ENCODE results near the gene C2. TPM values are rescaled to one million over a fixed set of nuclear protein-coding genes. Genes with fewer than 3 reads are reported as not detected.
"Not testable (repeated sequence)": the region's sequence is repeated elsewhere in the genome, so short reads cannot be mapped to it uniquely, and the experiment has no call there.

C2 gene
- total RNA-seq, 4 donors from 2014 or later = 2.7 to 4.9 (median 3.6) TPM

GRCh38 chr6:31908791-31909190, 18.7 kb upstream of the C2 start:
- TF ChIP-seq, protein P1, sequence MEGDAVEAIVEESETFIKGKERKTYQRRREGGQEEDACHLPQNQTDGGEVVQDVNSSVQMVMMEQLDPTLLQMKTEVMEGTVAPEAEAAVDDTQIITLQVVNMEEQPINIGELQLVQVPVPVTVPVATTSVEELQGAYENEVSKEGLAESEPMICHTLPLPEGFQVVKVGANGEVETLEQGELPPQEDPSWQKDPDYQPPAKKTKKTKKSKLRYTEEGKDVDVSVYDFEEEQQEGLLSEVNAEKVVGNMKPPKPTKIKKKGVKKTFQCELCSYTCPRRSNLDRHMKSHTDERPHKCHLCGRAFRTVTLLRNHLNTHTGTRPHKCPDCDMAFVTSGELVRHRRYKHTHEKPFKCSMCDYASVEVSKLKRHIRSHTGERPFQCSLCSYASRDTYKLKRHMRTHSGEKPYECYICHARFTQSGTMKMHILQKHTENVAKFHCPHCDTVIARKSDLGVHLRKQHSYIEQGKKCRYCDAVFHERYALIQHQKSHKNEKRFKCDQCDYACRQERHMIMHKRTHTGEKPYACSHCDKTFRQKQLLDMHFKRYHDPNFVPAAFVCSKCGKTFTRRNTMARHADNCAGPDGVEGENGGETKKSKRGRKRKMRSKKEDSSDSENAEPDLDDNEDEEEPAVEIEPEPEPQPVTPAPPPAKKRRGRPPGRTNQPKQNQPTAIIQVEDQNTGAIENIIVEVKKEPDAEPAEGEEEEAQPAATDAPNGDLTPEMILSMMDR (IDR thresholded peaks at IDR 0.05 in 4 of 5, conservative IDR thresholded peaks at IDR 0.05 in 1 of 5) = no peak
- no peak for TF ChIP-seq POLR2A (IDR thresholded peaks at IDR 0.05)
- Histone ChIP-seq H3K36me3 (no peaks in the 10 kb centered on the region), H3K4me1 (no peaks in the 10 kb centered on the region), H3K27me3 (no peaks in the 10 kb centered on the region), H3K4me3 (no peak overlapping the region), H3K27ac (no peak overlapping the region), H3K9me3 (no peaks in the 10 kb centered on the region)
- intact Hi-C loops (cut with DNase I; ENCODE audit: low total_unique reads) = no loop called here
- no peak for ATAC-seq
- in situ Hi-C loops (cut with MboI; ENCODE audit: low sequenced_read_pairs in 4 of 4) = loop anchor here in 2 of 4 donors (10.0 kb wide), 1 partner anchor 46 kb away; the partner anchor contains the start of genes NELFE (in 2 of the 2) and SKIC2 (in 2 of the 2)
- no peak for DNase-seq

- H3K36me3 ChIP-seq; H3K27ac ChIP-seq; ATAC-seq; intact Hi-C loops (cut with DNase I; ENCODE audit: low total_unique reads); DNase-seq; H3K4me1 ChIP-seq; H3K9me3 ChIP-seq; H3K27me3 ChIP-seq; H3K4me3 ChIP-seq: not testable (repeated sequence)
- in situ Hi-C loops (cut with MboI; ENCODE audit: low sequenced_read_pairs in 4 of 4) = loop anchor here in 2 of 4 donors (10.0 kb wide), 1 partner anchor 46 kb away; the partner anchor contains the start of genes NELFE (in 2 of the 2) and SKIC2 (in 2 of the 2)
Measured at GRCh38 chr6:31909298-31909697, 18.2 kb upstream of the C2 start.

GRCh38 chr6:31911826-31912585, 15.5 kb upstream of the C2 start:
- no peaks in the 10 kb centered on the region for H3K4me1 ChIP-seq
- DNase-seq (no peak), ATAC-seq (no peak)
- TF ChIP-seq, protein P1 (IDR thresholded peaks at IDR 0.05 in 4 of 5, conservative IDR thresholded peaks at IDR 0.05 in 1 of 5) = no peak
- TF ChIP-seq POLR2A (IDR thresholded peaks at IDR 0.05) = no peak
- intact Hi-C loops (cut with DNase I; ENCODE audit: low total_unique reads) = no loop called here
- no peak overlapping the region for H3K4me3 ChIP-seq
- in situ Hi-C loops (cut with MboI; ENCODE audit: low sequenced_read_pairs in 4 of 4) = no loop called here
- no peaks in the 10 kb centered on the region for H3K9me3 ChIP-seq
- no peaks in the 10 kb centered on the region for H3K36me3 ChIP-seq
- H3K27ac ChIP-seq = no peak overlapping the region
- no peaks in the 10 kb centered on the region for H3K27me3 ChIP-seq

DNA sequence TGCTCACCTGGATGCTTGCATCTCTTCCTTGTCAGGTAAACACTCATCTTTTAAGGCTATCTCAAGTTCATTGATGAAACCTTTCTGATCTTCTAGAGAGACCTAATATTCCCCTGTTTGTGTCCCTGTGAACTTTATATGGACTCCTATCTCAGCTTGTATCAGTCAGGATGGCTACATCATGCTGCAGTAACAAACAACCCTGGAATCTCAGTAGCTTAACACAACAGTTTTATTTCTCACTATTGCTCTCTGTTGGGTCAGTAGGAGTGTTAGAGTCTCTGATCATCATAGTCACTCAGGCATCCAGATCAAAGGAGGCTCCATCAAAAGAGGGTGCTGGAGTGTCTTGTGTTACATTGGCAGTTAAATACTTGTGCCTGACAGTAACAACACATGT, 12.2 kb upstream of the C2 start:
- no peak overlapping the region for H3K4me3 ChIP-seq
- no peaks in the 10 kb centered on the region for H3K4me1 ChIP-seq
- DNase-seq = no peak
- in situ Hi-C loops (cut with MboI; ENCODE audit: low sequenced_read_pairs in 4 of 4) = no loop called here
- H3K9me3 ChIP-seq = no peaks in the 10 kb centered on the region
- intact Hi-C loops (cut with DNase I; ENCODE audit: low total_unique reads) = no loop called here
- ATAC-seq = no peak
- H3K27ac ChIP-seq = no peak overlapping the region
- H3K27me3 ChIP-seq = no peaks in the 10 kb centered on the region
- no peaks in the 10 kb centered on the region for H3K36me3 ChIP-seq
- TF ChIP-seq POLR2A (IDR thresholded peaks at IDR 0.05) = no peak
- TF ChIP-seq, protein P1 (IDR thresholded peaks at IDR 0.05 in 4 of 5, conservative IDR thresholded peaks at IDR 0.05 in 1 of 5) = no peak

- H3K9me3 ChIP-seq = no peaks in the 10 kb centered on the region
- no peaks in the 10 kb centered on the region for H3K4me1 ChIP-seq
- no peaks in the 10 kb centered on the region for H3K36me3 ChIP-seq
- no peak overlapping the region for H3K27ac ChIP-seq
- no peak for TF ChIP-seq POLR2A (IDR thresholded peaks at IDR 0.05)
- TF ChIP-seq, protein P1 (IDR thresholded peaks at IDR 0.05 in 4 of 5, conservative IDR thresholded peaks at IDR 0.05 in 1 of 5) = no peak
- intact Hi-C loops (cut with DNase I; ENCODE audit: low total_unique reads) = no loop called here
- H3K4me3 ChIP-seq = no peak overlapping the region
- ATAC-seq = no peak
- no peak for DNase-seq
- in situ Hi-C loops (cut with MboI; ENCODE audit: low sequenced_read_pairs in 4 of 4) = no loop called here
- no peaks in the 10 kb centered on the region for H3K27me3 ChIP-seq
Measured at GRCh38 chr6:31915756-31916155, 11.8 kb upstream of the C2 start.

All from gastrocnemius medialis (tissue), 4 donors.